ENCODE data around the gene FREM1. TPM values are rescaled to one million over a fixed set of nuclear protein-coding genes. Genes with fewer than 3 reads are reported as not detected.

The FREM1 gene
- total RNA-seq, 3 donors from 2014 or later, result 4.1 to 12.2 (median 4.3) TPM

GRCh38 chr9:14888875-14889274, 21.4 kb downstream of the FREM1 start:
- TF ChIP-seq POLR2A (IDR thresholded peaks at IDR 0.05) (no peak), POLR2AphosphoS5 (IDR thresholded peaks at IDR 0.05) (no peak), CTCF (IDR thresholded peaks at IDR 0.05) (no peak)
- Histone ChIP-seq H3K36me3 (no peaks in the 10 kb centered on the region), H3K27me3 (no peaks in the 10 kb centered on the region), H3K9me3 (no peaks in the 10 kb centered on the region), H3K4me1 (no peaks in the 10 kb centered on the region), H3K27ac (no peak overlapping the region), H3K4me3 (no peak overlapping the region)
- intact Hi-C loops (cut with DNase I; ENCODE audit: low total_unique reads), result no loop called here
- no peak for DNase-seq (ENCODE audit: low spot score in 2 of 2)

DNA sequence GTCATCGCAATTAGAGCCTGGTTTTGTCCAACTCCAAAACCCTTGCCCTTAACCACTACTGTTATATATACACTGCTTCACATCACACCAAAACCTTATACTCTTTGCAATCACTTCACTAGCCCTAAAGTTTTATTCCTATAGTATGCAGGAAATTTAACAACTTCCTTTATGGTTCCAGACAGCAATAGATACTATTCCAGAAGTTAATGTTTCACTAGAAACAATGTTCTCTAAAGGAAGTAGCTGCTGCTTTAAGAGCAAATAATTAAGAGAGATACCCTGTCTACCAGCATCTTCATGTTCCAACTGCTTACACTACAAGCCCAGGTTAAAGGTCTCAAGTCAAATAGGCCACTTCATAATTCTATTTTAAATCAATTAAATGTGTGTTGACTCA, 22.0 kb downstream of the FREM1 start:
- Histone ChIP-seq H3K4me1 (no peaks in the 10 kb centered on the region), H3K27ac (no peak overlapping the region), H3K9me3 (no peaks in the 10 kb centered on the region), H3K36me3 (no peaks in the 10 kb centered on the region), H3K27me3 (no peaks in the 10 kb centered on the region), H3K4me3 (no peak overlapping the region)
- intact Hi-C loops (cut with DNase I; ENCODE audit: low total_unique reads), result no loop called here
- TF ChIP-seq POLR2A (IDR thresholded peaks at IDR 0.05), result no peak
- TF ChIP-seq CTCF (IDR thresholded peaks at IDR 0.05), result no peak
- TF ChIP-seq POLR2AphosphoS5 (IDR thresholded peaks at IDR 0.05), result no peak
- DNase-seq (ENCODE audit: low spot score in 2 of 2), result no peak

DNA sequence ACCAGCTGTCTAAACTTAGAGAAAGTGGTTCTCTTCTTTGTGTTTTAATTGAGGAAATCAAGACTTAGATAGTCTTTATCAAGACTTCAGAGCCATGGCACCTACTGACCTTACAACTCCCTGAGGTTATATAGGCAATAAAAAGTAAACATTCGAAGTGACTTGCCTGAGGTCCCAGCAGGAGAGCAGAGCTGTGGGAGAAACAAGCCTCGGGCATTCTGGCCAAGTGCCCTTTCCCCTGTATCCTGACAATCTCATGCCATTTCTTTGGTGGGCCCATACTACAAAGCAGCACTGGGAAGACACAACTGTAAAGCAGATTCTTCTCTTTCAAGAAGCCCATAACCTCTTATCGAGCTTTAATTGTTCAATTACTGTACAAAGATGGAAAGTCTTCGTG, 23.1 kb downstream of the FREM1 start:
- intact Hi-C loops (cut with DNase I; ENCODE audit: low total_unique reads), result no loop called here
- H3K4me1 ChIP-seq, result no peaks in the 10 kb centered on the region
- H3K4me3 ChIP-seq, result no peak overlapping the region
- no peaks in the 10 kb centered on the region for H3K36me3 ChIP-seq
- no peak for DNase-seq (ENCODE audit: low spot score in 2 of 2)
- H3K9me3 ChIP-seq, result no peaks in the 10 kb centered on the region
- no peak overlapping the region for H3K27ac ChIP-seq
- TF ChIP-seq POLR2AphosphoS5 (IDR thresholded peaks at IDR 0.05) (no peak), CTCF (IDR thresholded peaks at IDR 0.05) (no peak), POLR2A (IDR thresholded peaks at IDR 0.05) (no peak)
- no peaks in the 10 kb centered on the region for H3K27me3 ChIP-seq

GRCh38 chr9:14883310-14883944, 26.8 kb downstream of the FREM1 start:
- peak overlapping the region in 1 of 3 donors; percentile 43 for H3K4me3 ChIP-seq
- intact Hi-C loops (cut with DNase I; ENCODE audit: low total_unique reads), result no loop called here
- peak overlapping the region; percentile 50 to 90 for H3K27ac ChIP-seq

More at GRCh38 chr9:14883310-14883944, 26.8 kb downstream of the FREM1 start:
- H3K27me3 ChIP-seq, result no peaks in the 10 kb centered on the region
- DNase-seq (ENCODE audit: low spot score in 2 of 2), result no peak
- TF ChIP-seq POLR2AphosphoS5 (IDR thresholded peaks at IDR 0.05) (no peak), POLR2A (IDR thresholded peaks at IDR 0.05) (no peak), CTCF (IDR thresholded peaks at IDR 0.05) (no peak)
- no peaks in the 10 kb centered on the region for H3K36me3 ChIP-seq
- no peaks in the 10 kb centered on the region for H3K9me3 ChIP-seq
- no peaks in the 10 kb centered on the region for H3K4me1 ChIP-seq

Data from breast epithelium (tissue), 4 donors.